ENCODE data around the gene ADCY1.

GRCh38 chr7:45573204-45573603, 964 bp upstream of the ADCY1 start:
- TF ChIP-seq CTCF (IDR thresholded peaks at IDR 0.05; ENCODE audit: low read depth, low read length, missing input control) (no peak), GABPA (IDR thresholded peaks at IDR 0.05 in 1 of 2, conservative IDR thresholded peaks at IDR 0.05 in 1 of 2) (no peak), RAD21 (IDR thresholded peaks at IDR 0.05) (no peak), EGR1 (IDR thresholded peaks at IDR 0.05; ENCODE audit: low read depth in 2 of 2) (no peak), MAX (IDR thresholded peaks at IDR 0.05) (no peak), RXRA (IDR thresholded peaks at IDR 0.05) (no peak), FOXA1 (IDR thresholded peaks at IDR 0.05) (no peak), YY1 (IDR thresholded peaks at IDR 0.05) (no peak), JUND (IDR thresholded peaks at IDR 0.05) (no peak), FOXA2 (IDR thresholded peaks at IDR 0.05) (no peak), SP1 (IDR thresholded peaks at IDR 0.05) (no peak), REST (IDR thresholded peaks at IDR 0.05) (no peak), TAF1 (conservative IDR thresholded peaks at IDR 0.05) (no peak), ATF3 (IDR thresholded peaks at IDR 0.05) (no peak)

Data from liver (tissue), 3 donors.